Colon (tissue), 2 donors: ENCODE data around the gene EFNB2.

Experiments used
- FAIRE-seq: peaks from 2 replicates; lab custom pipeline; 2012; peaks lifted over from hg19 to GRCh38; lab: Jason Lieb, UNC
- donor health status: control.
- donor health status: control.

The EFNB2 gene

GRCh38 chr13:106525865-106526264 is 9.6 kb downstream of the EFNB2 start:
- no peak for FAIRE-seq

DNA sequence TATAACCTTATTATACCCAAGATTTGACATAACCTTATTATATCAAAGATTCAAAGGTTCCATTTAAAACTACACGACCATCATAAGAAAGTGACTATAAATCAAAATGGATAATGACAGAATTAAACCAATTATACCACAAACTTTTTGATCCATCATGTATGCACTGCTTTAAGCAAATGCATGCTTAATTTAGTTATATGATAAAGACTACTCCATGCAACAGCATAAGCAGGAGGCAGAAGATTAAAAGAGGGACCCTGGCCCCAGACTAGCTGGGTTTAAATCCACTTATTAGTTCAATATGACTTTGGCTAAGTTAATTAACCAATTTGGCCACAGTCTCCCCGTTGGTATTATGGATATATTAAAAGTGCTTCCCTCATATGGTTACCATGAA is 11.4 kb downstream of the EFNB2 start:
- FAIRE-seq: no peak

- FAIRE-seq: no peak
Observed at GRCh38 chr13:106523576-106523975, 11.9 kb downstream of the EFNB2 start.

DNA sequence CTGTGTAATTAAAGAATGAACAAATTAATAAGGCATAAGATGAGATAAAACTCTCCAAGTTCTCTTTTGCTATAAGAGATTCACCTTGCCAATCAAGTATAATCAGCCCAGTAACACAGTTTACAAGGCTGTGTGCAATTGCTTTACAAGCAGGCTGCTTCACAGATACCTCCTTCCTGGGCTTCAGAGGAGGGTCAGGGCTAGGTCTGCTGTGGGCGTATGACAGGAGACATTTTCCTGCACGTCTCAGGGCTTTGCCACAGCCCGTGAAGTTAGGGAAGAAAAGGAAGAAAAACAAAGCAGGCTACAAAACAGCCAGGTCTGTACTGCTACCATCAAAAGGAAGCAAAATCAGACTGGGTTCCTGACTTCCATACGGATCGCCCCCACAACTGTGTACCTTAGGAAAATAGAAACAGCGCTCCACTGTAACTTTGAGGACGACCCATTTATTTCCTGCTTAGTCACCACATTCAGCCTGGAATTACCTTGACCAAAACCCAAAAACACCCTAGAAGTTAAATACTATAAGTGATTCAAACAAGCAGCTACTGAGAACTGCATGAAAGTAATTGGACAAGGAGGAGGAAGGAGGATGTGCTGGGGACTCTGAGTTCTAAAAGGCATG is 12.4 kb downstream of the EFNB2 start:
- FAIRE-seq: no peak

DNA sequence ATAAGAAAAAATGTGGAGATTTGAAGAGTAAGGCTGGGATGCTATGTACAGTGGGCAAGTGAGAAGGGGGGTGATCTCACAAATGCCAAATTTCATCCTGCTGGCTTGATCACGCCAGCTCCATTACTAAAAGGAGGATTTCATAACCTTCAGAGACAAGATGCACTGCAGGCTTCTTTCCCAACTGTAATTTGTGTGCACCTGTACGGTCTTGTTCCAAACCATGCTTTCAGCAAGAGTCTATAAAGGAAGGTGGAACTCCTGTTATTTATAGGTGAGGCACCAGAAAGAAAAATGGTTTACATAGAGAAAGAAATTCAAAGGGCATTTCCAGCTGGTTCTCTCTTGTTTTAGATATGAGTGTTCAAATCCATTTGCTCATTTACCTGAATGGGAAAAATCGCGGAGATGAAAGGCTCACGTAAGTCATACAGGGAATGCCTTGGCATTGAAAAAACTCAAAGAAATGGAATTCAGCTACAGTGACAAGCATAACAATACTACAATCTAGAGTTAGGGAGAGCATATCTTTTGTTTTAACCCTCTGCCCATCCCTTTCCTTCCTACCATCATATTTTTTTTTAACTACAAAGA is 13.3 kb downstream of the EFNB2 start:
- no peak for FAIRE-seq

DNA sequence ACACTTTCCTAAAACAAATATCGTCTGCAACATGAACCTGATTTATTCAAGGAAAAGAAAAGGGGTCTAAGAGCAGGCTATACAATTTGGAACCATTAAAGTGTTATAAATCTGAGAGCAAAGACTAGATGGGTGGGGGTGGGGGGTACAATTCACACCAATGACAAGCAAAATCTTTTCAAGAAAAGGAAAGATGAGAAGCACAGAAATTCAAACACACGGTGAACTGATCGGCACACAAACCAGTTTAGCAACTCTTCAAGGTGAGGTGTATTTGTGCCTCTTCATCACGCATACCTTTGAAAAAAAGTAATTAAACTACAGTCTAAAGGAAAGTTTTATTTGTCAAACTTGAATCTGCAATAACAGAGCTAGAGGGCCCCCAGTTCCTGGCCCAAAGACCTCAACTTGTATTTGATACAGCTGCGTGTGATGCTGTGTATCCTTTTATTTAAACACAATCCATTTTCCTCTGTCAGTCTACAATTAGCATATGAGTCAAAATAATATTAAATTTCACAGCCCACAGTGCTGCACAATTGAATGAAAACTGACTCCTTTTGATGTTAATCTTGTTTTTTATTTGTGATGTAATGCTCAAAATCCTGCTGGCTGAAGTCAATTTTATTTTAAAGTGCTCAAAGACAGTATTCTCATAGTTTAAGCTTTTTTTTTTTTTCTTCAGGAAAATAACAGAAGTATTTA is 14.2 kb downstream of the EFNB2 start:
- FAIRE-seq: no peak

GRCh38 chr13:106520251-106521054 is 15.0 kb downstream of the EFNB2 start:
- FAIRE-seq: no peak

GRCh38 chr13:106518512-106518911 is 16.9 kb downstream of the EFNB2 start:
- no peak for FAIRE-seq

DNA sequence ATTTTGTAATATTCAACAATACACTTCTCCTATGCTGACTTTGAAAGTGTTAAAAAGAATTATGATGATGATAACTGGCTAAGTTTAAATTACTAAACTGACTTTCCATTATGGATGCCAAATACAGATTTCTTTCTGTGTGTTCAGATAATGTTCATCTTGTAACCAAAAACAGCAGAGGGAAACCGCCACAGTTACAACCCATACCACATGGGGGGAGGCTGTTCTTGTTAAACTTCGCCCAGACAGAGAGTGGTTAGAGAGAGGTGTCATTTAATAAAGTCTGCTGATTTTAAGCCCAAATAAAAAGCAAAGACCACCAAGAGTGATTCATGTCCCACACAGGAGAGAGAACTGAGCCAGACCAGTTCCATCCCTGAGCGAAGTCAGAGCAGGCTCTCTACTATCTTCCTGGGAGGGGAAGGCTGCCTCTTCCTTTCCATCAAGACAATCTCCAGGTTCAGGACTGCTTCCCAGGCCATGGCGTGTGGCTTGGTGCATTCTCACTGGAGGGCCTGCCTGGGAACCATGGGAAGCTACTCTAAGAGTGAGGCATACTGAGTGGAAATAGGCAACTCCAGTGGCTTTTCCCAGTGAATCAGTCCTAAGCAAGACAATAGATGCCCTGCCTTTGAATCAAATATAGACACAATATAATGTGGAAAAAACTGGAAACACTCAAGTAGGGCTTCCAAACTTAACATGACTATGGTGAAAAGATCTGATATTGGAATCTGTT is 18.2 kb downstream of the EFNB2 start:
- no peak for FAIRE-seq

GRCh38 chr13:106515635-106516254 is 19.7 kb downstream of the EFNB2 start:
- no peak for FAIRE-seq

DNA sequence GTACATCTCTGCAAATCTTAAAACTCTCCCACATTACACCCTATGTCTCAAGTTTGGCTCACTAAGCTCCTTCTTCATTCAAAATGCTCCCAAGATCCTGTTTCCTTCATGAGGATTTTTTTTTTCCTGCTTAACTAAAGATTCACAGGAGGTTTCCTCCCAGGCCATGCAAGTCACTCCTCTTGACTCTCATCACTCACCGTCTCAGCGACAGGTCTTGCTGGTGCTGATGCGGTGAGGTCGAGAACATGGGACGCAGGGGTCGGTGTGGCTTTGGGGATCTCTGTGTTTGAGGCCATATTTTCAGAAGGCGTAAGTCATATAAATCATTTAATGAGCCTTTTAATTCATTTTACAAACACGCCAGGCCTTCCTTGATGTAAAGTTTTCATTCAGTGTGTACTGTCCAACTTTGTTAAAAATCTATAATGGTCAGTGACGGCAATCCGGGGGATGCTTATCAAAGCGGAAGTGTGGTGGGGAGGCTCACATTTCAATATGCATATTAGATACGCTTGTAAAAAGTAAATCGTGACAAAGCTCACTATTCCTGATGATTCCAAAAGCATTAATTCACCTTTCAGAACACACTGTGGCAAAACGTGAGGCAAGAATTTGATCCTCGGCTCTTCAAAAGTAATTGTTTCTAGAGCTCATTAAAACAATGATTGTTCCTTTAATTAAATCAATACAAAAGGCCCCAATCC is 20.4 kb downstream of the EFNB2 start:
- no peak for FAIRE-seq

GRCh38 chr13:106513025-106513983 is 22.2 kb downstream of the EFNB2 start:
- no peak for FAIRE-seq

GRCh38 chr13:106507560-106508274 is 27.7 kb downstream of the EFNB2 start:
- FAIRE-seq: no peak

- no peak for FAIRE-seq
Observed at GRCh38 chr13:106506286-106506685, 29.2 kb downstream of the EFNB2 start.

GRCh38 chr13:106505732-106506131 is 29.7 kb downstream of the EFNB2 start:
- FAIRE-seq: no peak

- no peak for FAIRE-seq
Observed at GRCh38 chr13:106505295-106505694, 30.2 kb downstream of the EFNB2 start.

GRCh38 chr13:106503730-106504453 is 31.6 kb downstream of the EFNB2 start:
- FAIRE-seq: no peak

DNA sequence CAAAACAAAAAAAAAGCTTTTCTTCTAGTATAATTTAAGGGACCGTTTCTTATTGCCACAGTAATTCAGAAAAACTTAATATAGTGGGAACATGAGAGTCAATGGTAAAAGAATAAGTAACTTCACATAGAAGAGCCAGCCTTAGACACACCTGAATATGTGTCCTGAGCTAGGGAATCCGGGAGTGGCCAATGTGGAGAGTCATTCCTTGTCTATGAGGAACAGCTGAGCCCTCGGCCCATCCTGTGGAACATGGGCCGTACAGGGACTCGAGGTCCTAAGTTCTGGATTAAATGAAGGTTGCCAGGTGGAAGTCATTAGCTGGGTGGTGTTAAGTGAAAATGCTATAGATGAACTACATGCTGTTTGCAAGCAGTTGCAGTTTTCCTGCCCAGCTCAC is 32.2 kb downstream of the EFNB2 start:
- FAIRE-seq: no peak
